ENCODE results near the gene UQCC3. TPM values are rescaled to one million over a fixed set of nuclear protein-coding genes. Genes with fewer than 3 reads are reported as not detected.
A peak's percentile ranks its signal among the peaks of the same experiment; 100 is the strongest.

The UQCC3 gene, protein sequence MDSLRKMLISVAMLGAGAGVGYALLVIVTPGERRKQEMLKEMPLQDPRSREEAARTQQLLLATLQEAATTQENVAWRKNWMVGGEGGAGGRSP
- total RNA-seq, result 15.0 and 15.6 TPM in 2 replicates
- long read RNA-seq, transcript UQCC3-201 (2 exons, 1,947 nt), result major isoform, 5 of 5 reads
- long read RNA-seq, partial matches to known transcripts, result 0 of 5 reads
- long read RNA-seq, other reads (novel, unspliced or antisense), result 0 of 5 reads

DNA sequence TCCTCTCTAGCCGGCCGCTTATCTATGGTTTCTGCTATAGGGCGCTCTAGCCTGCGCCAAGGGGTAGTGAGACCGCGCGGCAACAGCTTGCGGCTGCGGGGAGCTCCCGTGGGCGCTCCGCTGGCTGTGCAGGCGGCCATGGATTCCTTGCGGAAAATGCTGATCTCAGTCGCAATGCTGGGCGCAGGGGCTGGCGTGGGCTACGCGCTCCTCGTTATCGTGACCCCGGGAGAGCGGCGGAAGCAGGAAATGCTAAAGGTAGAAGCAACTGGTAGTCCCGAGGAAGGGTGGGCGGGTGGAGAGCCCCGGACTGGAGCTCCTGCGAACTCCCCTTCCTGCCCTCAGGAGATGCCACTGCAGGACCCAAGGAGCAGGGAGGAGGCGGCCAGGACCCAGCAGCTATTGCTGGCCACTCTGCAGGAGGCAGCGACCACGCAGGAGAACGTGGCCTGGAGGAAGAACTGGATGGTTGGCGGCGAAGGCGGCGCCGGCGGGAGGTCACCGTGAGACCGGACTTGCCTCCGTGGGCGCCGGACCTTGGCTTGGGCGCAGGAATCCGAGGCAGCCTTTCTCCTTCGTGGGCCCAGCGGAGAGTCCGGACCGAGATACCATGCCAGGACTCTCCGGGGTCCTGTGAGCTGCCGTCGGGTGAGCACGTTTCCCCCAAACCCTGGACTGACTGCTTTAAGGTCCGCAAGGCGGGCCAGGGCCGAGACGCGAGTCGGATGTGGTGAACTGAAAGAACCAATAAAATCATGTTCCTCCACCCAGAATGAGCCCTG lies at the start of gene UQCC3, which contains the start of gene LBHD1:
Gene UQCC3 (plus strand): TSS at position 66 of the 782 bp plus-strand sequence. CDS start 73 bp downstream, at position 139.
Gene LBHD1 (minus strand): TSS at position 660 of the 782 bp plus-strand sequence. CDS start 2,236 bp downstream, outside the sequence.
- H3K4me1 Mint-ChIP-seq, result peaks cover 47% of the 10 kb centered on the region
- TF ChIP-seq, protein P1, sequence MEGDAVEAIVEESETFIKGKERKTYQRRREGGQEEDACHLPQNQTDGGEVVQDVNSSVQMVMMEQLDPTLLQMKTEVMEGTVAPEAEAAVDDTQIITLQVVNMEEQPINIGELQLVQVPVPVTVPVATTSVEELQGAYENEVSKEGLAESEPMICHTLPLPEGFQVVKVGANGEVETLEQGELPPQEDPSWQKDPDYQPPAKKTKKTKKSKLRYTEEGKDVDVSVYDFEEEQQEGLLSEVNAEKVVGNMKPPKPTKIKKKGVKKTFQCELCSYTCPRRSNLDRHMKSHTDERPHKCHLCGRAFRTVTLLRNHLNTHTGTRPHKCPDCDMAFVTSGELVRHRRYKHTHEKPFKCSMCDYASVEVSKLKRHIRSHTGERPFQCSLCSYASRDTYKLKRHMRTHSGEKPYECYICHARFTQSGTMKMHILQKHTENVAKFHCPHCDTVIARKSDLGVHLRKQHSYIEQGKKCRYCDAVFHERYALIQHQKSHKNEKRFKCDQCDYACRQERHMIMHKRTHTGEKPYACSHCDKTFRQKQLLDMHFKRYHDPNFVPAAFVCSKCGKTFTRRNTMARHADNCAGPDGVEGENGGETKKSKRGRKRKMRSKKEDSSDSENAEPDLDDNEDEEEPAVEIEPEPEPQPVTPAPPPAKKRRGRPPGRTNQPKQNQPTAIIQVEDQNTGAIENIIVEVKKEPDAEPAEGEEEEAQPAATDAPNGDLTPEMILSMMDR (conservative IDR thresholded peaks at IDR 0.05), result no peak
- peak; percentile 72 for DNase-seq (ENCODE audit: low read depth, low spot score)
- peak within 1 kb of the TSS; percentile 100 for H3K4me3 Mint-ChIP-seq
- peaks cover 10% of the 10 kb centered on the region for H3K36me3 Mint-ChIP-seq (ENCODE audit: low read depth)
- H3K27ac Mint-ChIP-seq (ENCODE audit: unreplicated experiment), result peak within 1 kb of the TSS; percentile 97
- no peaks in the 10 kb centered on the region for H3K27me3 Mint-ChIP-seq (ENCODE audit: low read depth)
- H3K9me3 Mint-ChIP-seq, result no peaks in the 10 kb centered on the region

DNA sequence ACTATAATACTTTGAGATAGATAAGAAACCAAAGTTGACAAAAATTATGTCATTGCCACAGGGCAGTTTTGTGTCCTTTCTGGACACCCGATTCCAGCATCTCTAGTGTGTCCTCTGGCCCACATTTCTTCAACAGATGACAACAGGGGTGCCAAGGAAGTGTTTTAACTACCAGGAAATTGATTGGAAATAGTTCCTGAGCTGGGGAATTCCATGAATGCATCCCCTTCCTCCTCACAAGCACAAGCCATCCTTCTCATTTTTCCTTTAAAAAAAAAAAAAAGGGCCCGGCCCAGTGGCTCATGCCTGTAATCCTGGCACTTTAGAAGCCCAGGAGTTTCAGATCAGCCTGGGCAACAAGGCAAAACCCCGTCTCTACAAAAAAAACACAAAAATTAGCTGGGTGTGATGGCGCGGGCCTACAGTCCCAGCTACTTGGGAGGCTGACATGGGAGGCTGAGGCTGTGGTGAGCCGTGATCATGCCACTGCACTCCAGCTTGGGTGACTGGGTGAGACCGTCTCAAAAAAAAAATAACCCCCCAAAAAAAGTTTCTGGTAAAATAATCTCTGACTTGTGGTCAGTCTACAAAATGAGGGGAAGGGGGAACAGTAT lies 48.9 kb upstream of the UQCC3 start:
- DNase-seq (ENCODE audit: low read depth, low spot score), result no peak
- Mint-ChIP-seq H3K36me3 (ENCODE audit: low read depth) (peaks cover 24% of the 10 kb centered on the region), H3K27me3 (ENCODE audit: low read depth) (peaks cover 2% of the 10 kb centered on the region), H3K27ac (ENCODE audit: unreplicated experiment) (peak overlapping the region; percentile 98), H3K4me1 (peaks cover 26% of the 10 kb centered on the region), H3K4me3 (peak overlapping the region; percentile 88), H3K9me3 (no peaks in the 10 kb centered on the region)
- TF ChIP-seq, protein P1 (conservative IDR thresholded peaks at IDR 0.05), result no peak

DNA sequence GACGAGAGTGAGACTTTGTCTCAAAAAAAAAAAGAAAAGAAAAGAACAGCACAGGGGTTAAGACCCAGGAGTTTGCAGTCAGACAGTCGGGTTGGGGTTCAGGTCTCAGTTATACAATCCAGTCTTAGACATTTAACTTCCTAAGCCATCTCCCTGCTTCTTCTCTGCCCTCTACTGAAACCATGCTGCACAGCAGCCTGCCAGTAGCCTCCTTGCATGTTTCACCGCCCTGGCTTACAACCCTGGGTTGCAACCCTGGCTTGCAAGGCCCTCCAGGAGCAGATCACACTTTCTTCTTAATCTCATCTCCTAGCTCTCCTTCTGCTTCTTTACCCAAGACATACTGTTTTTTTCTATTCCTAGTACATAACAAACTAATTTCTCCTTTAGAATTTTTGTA lies 43.8 kb upstream of the UQCC3 start:
- no peaks in the 10 kb centered on the region for H3K9me3 Mint-ChIP-seq
- H3K4me1 Mint-ChIP-seq, result no peaks in the 10 kb centered on the region
- TF ChIP-seq, protein P1 (conservative IDR thresholded peaks at IDR 0.05), result no peak
- DNase-seq (ENCODE audit: low read depth, low spot score), result no peak
- no peak overlapping the region for H3K4me3 Mint-ChIP-seq
- H3K27ac Mint-ChIP-seq (ENCODE audit: unreplicated experiment), result no peak overlapping the region
- H3K36me3 Mint-ChIP-seq (ENCODE audit: low read depth), result peaks cover 30% of the 10 kb centered on the region
- no peaks in the 10 kb centered on the region for H3K27me3 Mint-ChIP-seq (ENCODE audit: low read depth)

DNA sequence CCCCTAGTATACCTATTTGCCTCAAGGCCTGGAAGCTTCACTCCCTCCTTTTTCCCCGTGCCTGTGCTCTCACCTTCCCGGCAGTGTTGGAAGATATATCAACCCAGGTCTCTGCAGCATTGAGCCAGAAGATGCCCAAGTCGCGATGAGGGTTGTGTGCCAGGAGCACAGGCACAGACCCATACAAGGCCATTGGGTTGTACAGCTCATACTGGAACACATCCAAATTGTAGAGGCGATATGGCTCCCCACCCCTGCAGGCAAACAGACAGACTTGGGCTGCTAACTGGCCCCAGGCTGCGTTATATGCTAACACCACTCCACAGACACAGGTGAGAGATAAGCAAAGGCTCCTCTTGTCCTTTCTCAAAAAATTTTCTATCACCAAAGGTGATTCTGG lies 39.0 kb upstream of the UQCC3 start:
- Mint-ChIP-seq H3K27me3 (ENCODE audit: low read depth) (no peaks in the 10 kb centered on the region), H3K4me1 (no peaks in the 10 kb centered on the region), H3K36me3 (ENCODE audit: low read depth) (peaks cover 27% of the 10 kb centered on the region), H3K4me3 (no peak overlapping the region), H3K27ac (ENCODE audit: unreplicated experiment) (peak overlapping the region; percentile 13), H3K9me3 (no peaks in the 10 kb centered on the region)
- TF ChIP-seq, protein P1 (conservative IDR thresholded peaks at IDR 0.05), result no peak
- DNase-seq (ENCODE audit: low read depth, low spot score), result no peak

DNA sequence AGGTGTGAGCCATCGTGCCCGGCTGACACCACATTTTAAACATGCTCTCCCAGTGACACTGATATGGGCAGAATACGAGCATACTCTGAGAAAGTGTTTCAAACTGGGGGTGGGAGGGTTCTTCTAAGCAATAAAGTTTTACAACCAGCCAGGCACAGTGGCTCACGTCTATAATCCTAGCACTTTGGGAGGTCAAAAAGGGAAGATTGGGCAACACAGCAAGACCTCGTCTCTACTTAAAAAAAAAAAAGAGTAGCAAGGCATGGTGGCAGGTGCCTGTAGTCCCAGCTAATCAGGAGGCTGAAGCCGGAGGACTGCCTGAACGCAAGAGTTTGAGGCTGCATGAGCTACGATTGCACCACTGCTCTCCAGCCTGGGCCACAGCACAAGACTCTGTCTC lies 27.3 kb upstream of the UQCC3 start:
- Mint-ChIP-seq H3K27ac (ENCODE audit: unreplicated experiment) (no peak overlapping the region), H3K4me1 (peaks cover 28% of the 10 kb centered on the region), H3K4me3 (peak overlapping the region; percentile 49), H3K36me3 (ENCODE audit: low read depth) (peaks cover 8% of the 10 kb centered on the region), H3K27me3 (ENCODE audit: low read depth) (peaks cover 3% of the 10 kb centered on the region), H3K9me3 (no peaks in the 10 kb centered on the region)
- DNase-seq (ENCODE audit: low read depth, low spot score), result no peak
- TF ChIP-seq, protein P1 (conservative IDR thresholded peaks at IDR 0.05), result no peak

All from neural crest cell (in vitro differentiated cells).